Kidney (tissue), 14 donors: ENCODE measurements around the gene SPECC1. TPM values are rescaled to one million over a fixed set of nuclear protein-coding genes. Genes with fewer than 3 reads are reported as not detected.

ENCODE experiments used
- DNase-seq, 5 donors: peaks; one replicate each; pipeline ENCODE4 v3.0.0-alpha.2; 2013 to 2020
- FAIRE-seq: peaks from 2 replicates; lab custom pipeline; 2012; peaks lifted over from hg19 to GRCh38; lab: Jason Lieb, UNC
- H3K27ac ChIP-seq, 2 donors: one replicate each; pipeline ENCODE4 v1.7.0; 2013; ENCODE audit warnings: low read depth in 2 of 2, low read length in 2 of 2, inconsistent platforms in 1 of 2
- H3K27me3 ChIP-seq: one replicate; pipeline ENCODE4 v1.7.1; 2013; ENCODE audit warnings: low read length, inconsistent platforms; ENCODE audit not compliant: control insufficient read depth, insufficient read depth
- H3K36me3 ChIP-seq, 3 donors: one replicate each; pipeline versions ENCODE4 v1.7.0 to v1.7.1; 2013; ENCODE audit warnings: low read length in 3 of 3, control low read depth in 1 of 3, inconsistent platforms in 1 of 3; ENCODE audit not compliant: insufficient read depth in 3 of 3, control insufficient read depth in 2 of 3
- H3K4me1 ChIP-seq, 3 donors: one replicate each; pipeline versions ENCODE4 v1.7.0 to v1.7.1; 2013; ENCODE audit warnings: low read length in 3 of 3, inconsistent platforms in 1 of 3, low read depth in 1 of 3; ENCODE audit not compliant: control insufficient read depth in 2 of 3, insufficient read depth in 2 of 3
- H3K4me3 ChIP-seq, 3 donors: one replicate each; pipeline versions ENCODE4 v1.7.0 to v1.8.1; 2013; ENCODE audit warnings: low read length in 3 of 3, control low read depth in 1 of 3, inconsistent platforms in 1 of 3
- H3K9ac ChIP-seq, 3 donors: one replicate each; pipeline versions ENCODE4 v1.7.0 to v1.7.1; 2013; ENCODE audit warnings: low read length in 3 of 3, control low read depth in 1 of 3, inconsistent platforms in 1 of 3
- H3K9me3 ChIP-seq, 3 donors: one replicate each; pipeline versions ENCODE4 v1.7.0 to v1.7.1; 2013; ENCODE audit warnings: low read length in 3 of 3, control low read depth in 1 of 3, inconsistent platforms in 1 of 3; ENCODE audit not compliant: control insufficient read depth in 2 of 3, insufficient read depth in 1 of 3
- intact Hi-C: fragments of 100-400 bp; cut with DNase I; formaldehyde crosslinking; loops from one replicate; pipeline ENCODE4 v1.11.1; 2022
- polyA plus RNA-seq: library from polyadenylated mRNA; stranded (reverse); fragments of 350-450 nt; fragmentation: Illumina TruSeq; extraction: RNeasy Lipid Tissue Mini Kit (QIAGEN cat#74804); gene quantifications from one replicate; pipeline ENCODE4 v1.2.3, GENCODE V29; 2014; ENCODE audit warnings: low read depth, low replicate concordance; ENCODE audit not compliant: insufficient read depth
- total RNA-seq: library from RNA; stranded (reverse); fragmentation: NEBNext Ultra II Directional; extraction: Animal tissue kit (Norgen Biotek cat#: 25700); gene quantifications from one replicate; pipeline ENCODE4 v1.2.1, GENCODE V29; 2021
- TF ChIP-seq, protein P1 (sequence below): IDR thresholded peaks from 3 replicates; pipeline ENCODE4 v1.5.1; 2012; ENCODE audit warnings: mild to moderate bottlenecking, moderate library complexity, borderline replicate concordance; ENCODE audit not compliant: insufficient read depth; ENCODE audit errors: extremely low read depth
- donor health status: control.
- donor health status: control.
- donor health status: control.
- donor health status: control.
- donor health status: control.
- donor health status: DM: yes; HTN: yes; CAD: no.
- donor health status: Normal renal cell carcinoma (clear cell type).

SPECC1 gene
- total and polyA plus RNA-seq, 2 donors from 2014 or later, result 7.6 to 29.1 TPM

DNA sequence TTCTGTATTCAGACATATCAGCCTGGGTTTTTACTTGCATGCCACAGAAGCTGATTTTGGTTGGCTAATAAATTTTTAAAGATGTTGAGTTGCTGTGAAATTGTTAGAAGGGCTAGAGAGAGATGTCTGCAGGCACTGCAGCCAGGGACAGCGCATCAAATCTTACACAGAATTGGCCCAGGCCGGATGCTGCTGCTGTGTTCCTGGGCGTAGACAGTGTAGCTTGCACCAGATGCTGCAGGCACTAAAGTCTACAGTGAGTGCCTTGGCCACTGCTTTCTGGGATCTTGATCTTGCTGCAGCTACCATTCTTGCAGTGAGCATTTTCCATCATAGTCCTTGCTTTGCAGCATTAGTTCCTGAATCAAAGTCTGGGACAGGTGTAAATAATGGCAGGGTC lies 169.9 kb downstream of the SPECC1 start:
- H3K4me1 ChIP-seq, result no peaks in the 10 kb centered on the region
- no peak for DNase-seq
- H3K36me3 ChIP-seq, result no peaks in the 10 kb centered on the region
- no peak overlapping the region for H3K4me3 ChIP-seq
- FAIRE-seq, result no peak
- TF ChIP-seq, protein P1, sequence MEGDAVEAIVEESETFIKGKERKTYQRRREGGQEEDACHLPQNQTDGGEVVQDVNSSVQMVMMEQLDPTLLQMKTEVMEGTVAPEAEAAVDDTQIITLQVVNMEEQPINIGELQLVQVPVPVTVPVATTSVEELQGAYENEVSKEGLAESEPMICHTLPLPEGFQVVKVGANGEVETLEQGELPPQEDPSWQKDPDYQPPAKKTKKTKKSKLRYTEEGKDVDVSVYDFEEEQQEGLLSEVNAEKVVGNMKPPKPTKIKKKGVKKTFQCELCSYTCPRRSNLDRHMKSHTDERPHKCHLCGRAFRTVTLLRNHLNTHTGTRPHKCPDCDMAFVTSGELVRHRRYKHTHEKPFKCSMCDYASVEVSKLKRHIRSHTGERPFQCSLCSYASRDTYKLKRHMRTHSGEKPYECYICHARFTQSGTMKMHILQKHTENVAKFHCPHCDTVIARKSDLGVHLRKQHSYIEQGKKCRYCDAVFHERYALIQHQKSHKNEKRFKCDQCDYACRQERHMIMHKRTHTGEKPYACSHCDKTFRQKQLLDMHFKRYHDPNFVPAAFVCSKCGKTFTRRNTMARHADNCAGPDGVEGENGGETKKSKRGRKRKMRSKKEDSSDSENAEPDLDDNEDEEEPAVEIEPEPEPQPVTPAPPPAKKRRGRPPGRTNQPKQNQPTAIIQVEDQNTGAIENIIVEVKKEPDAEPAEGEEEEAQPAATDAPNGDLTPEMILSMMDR, result no peak
- intact Hi-C loops, result no loop called here
- no peak overlapping the region for H3K9ac ChIP-seq
- H3K27me3 ChIP-seq, result no peaks in the 10 kb centered on the region
- H3K9me3 ChIP-seq, result no peaks in the 10 kb centered on the region
- H3K27ac ChIP-seq, result no peak overlapping the region

DNA sequence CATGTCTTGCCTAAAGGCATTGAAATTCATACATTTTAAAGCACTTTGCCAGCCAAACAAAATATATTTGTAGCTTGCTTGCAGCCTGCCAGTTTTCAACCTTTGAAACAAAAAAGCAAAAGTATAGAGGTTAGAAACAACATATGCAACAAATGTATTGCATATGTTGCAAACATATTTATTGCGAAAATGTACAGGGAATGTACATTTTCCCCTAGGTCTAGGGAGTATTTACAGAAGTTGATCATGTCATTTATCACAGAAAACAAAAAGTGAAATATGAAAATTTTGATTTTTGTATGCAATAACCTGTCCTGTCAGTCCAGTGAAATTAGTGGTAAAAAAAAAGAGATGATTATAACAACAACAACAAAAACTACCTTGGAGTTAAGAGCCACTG lies 171.5 kb downstream of the SPECC1 start:
- Histone ChIP-seq H3K27ac (no peak overlapping the region), H3K9ac (no peak overlapping the region), H3K36me3 (no peaks in the 10 kb centered on the region), H3K4me3 (no peak overlapping the region), H3K4me1 (no peaks in the 10 kb centered on the region), H3K27me3 (no peaks in the 10 kb centered on the region), H3K9me3 (no peaks in the 10 kb centered on the region)
- intact Hi-C loops, result no loop called here
- TF ChIP-seq, protein P1, result no peak
- FAIRE-seq, result no peak
- no peak for DNase-seq

DNA sequence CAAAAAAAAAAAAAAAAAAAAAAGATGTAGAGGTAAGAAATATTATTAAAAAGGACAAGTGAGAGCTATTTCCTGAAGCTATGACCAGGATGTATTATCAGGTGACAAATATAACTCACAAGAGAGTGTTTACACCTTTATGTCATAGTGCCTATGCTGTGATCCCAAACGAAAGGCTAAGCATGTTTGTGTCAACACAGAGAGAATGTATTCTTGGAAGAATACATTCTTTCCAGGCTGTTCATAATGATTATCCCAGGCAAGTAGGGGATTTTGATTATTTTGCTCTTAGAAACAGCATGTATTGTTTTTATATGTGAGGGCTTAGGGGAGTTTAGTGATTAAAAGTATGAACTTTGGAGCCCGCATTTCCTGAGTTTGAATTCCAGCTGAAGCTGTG lies 175.0 kb downstream of the SPECC1 start:
- DNase-seq (no peak), FAIRE-seq (no peak)
- H3K27ac ChIP-seq, result no peak overlapping the region
- H3K9me3 ChIP-seq, result no peaks in the 10 kb centered on the region
- H3K27me3 ChIP-seq, result no peaks in the 10 kb centered on the region
- H3K4me3 ChIP-seq, result no peak overlapping the region
- TF ChIP-seq, protein P1, result no peak
- no peaks in the 10 kb centered on the region for H3K36me3 ChIP-seq
- no peak overlapping the region for H3K9ac ChIP-seq
- intact Hi-C loops, result no loop called here
- no peaks in the 10 kb centered on the region for H3K4me1 ChIP-seq

DNA sequence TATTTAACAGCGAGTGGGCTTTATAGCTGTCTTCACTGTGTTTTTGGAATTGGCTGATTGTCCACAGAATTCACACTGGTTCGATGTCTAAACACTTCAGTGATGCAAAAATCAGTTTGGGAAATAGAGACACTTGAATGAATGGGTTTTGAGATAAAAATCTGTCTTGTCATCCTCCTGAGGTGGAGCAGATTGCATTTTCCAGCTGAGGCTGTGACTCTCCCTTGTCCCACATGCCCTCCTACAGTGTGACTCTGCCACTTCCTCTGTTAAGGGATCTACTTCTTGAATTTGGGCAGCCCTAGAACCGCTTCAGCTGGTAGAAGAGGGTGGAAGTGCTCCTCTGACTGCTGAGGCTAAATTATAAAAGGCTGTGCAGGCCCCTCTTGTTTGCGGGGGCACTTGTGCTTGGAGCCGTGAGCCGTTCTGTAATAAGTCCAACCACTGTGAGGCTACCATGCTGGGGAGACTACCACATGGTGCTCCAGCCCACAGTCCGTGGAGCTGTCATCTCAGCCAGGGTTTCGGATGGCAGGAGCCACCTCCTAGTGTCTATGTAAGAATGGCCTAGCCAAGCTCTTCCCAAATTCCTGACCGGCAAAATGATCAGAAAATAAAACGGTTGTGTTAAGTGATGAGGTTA lies 175.9 kb downstream of the SPECC1 start:
- Histone ChIP-seq H3K27me3 (no peaks in the 10 kb centered on the region), H3K9me3 (no peaks in the 10 kb centered on the region), H3K4me1 (no peaks in the 10 kb centered on the region), H3K4me3 (no peak overlapping the region), H3K27ac (no peak overlapping the region), H3K9ac (no peak overlapping the region), H3K36me3 (no peaks in the 10 kb centered on the region)
- TF ChIP-seq, protein P1, result no peak
- intact Hi-C loops, result no loop called here
- DNase-seq (no peak), FAIRE-seq (no peak)
